GM21717 (cell line): ENCODE results near the gene LHX2.
A peak's percentile ranks its signal among the peaks of the same experiment; 100 is the strongest.

Experiments used
- ATAC-seq: cut with Tn5 transposase; IDR thresholded peaks from one replicate; pipeline ENCODE4 v1.9.1; 2021; ENCODE audit warnings: mild to moderate bottlenecking, moderate library complexity; ENCODE audit not compliant: unreplicated experiment

Gene LHX2

GRCh38 chr9:124052401-124052800, 40.8 kb downstream of the LHX2 start:
- ATAC-seq: no peak

- ATAC-seq: peak; percentile 97
These were observed 43.1 kb downstream of the LHX2 start for GRCh38 chr9:124054582-124055227.

GRCh38 chr9:124060844-124061605, 49.5 kb downstream of the LHX2 start:
- ATAC-seq: no peak

GRCh38 chr9:124062172-124062571, 50.6 kb downstream of the LHX2 start:
- no peak for ATAC-seq

GRCh38 chr9:124066783-124067577, 55.4 kb downstream of the LHX2 start:
- no peak for ATAC-seq

- ATAC-seq: no peak
These were observed 56.7 kb downstream of the LHX2 start for GRCh38 chr9:124068251-124068650.

- ATAC-seq: no peak
These were observed 63.2 kb downstream of the LHX2 start for GRCh38 chr9:124074746-124075145.

GRCh38 chr9:124075761-124076160, 64.2 kb downstream of the LHX2 start:
- ATAC-seq: no peak

- ATAC-seq: no peak
These were observed 66.5 kb downstream of the LHX2 start for GRCh38 chr9:124077915-124078572.

- ATAC-seq: no peak
These were observed 67.1 kb downstream of the LHX2 start for GRCh38 chr9:124078641-124079040.

GRCh38 chr9:124079176-124079925, 67.8 kb downstream of the LHX2 start:
- ATAC-seq: no peak

- ATAC-seq: no peak
These were observed 71.1 kb downstream of the LHX2 start for GRCh38 chr9:124082622-124083021.
